Stomach (tissue), 4 donors: ENCODE results near the gene GZMM.

Experiments
- CTCF ChIP-seq, 7 experiments: fragments of 450-650 bp in 4 of 7; fragments of 200-600 bp in 3 of 7; sonication (generic) in 3 of 7; IDR thresholded peaks; one replicate each; pipeline ENCODE4 v1.5.1; 2016 to 2019; ENCODE audit warnings: antibody characterized with exemption in 7 of 7, control low read depth in 2 of 7, mild to moderate bottlenecking in 1 of 7
- POLR2A ChIP-seq, 4 donors: fragments of 450-650 bp; IDR thresholded peaks; one replicate each; pipeline ENCODE4 v1.6.1; 2016; ENCODE audit warnings: antibody characterized with exemption in 4 of 4, control low read depth in 2 of 4, mild to moderate bottlenecking in 1 of 4, moderate library complexity in 1 of 4

- TF ChIP-seq CTCF (IDR thresholded peaks at IDR 0.05) (peak in 3 of 7 experiments; percentile 27 to 43 (median 34)), POLR2A (IDR thresholded peaks at IDR 0.05) (no peak)
Measured at GRCh38 chr19:532561-533363, 11.1 kb upstream of the GZMM start.
